Loucy (cell line): ENCODE data around the gene CTSC.
A peak's percentile ranks its signal among the peaks of the same experiment; 100 is the strongest.

ENCODE experiments used
- H2AFZ ChIP-seq: fragments of 200-600 bp; sonication (generic); 2 replicates; pipeline ENCODE4 v1.6.0; 2016; ENCODE audit warnings: antibody characterized with exemption, mild to moderate bottlenecking, low read length, moderate library complexity
- H3F3A ChIP-seq: fragments of 200-600 bp; 2 replicates; pipeline ENCODE4 v1.6.0; 2016; ENCODE audit warnings: antibody characterized with exemption, low read depth, mild to moderate bottlenecking
- H3K27me3 ChIP-seq: fragments of 200-600 bp; sonication (generic); 2 replicates; pipeline ENCODE4 v1.6.1; 2014; ENCODE audit warnings: low read length, mild to moderate bottlenecking; ENCODE audit not compliant: insufficient read depth, poor library complexity, severe bottlenecking
- H3K36me3 ChIP-seq: fragments of 200-600 bp; sonication (generic); 2 replicates; pipeline ENCODE4 v1.6.1; 2016; ENCODE audit warnings: low read length; ENCODE audit not compliant: insufficient read depth
- H3K4me1 ChIP-seq: fragments of 200-600 bp; sonication (generic); 2 replicates; pipeline ENCODE4 v1.5.1; 2014; ENCODE audit warnings: low read length, mild to moderate bottlenecking; ENCODE audit not compliant: insufficient read depth, poor library complexity, severe bottlenecking
- H3K4me2 ChIP-seq: fragments of 200-600 bp; sonication (generic); 2 replicates; pipeline ENCODE4 v1.6.0; 2014; ENCODE audit warnings: antibody characterized with exemption, low read length, low read depth, mild to moderate bottlenecking; ENCODE audit not compliant: poor library complexity, severe bottlenecking
- H3K4me3 ChIP-seq: fragments of 200-600 bp; sonication (generic); 2 replicates; pipeline ENCODE4 v1.5.1; 2014; ENCODE audit warnings: low read length, mild to moderate bottlenecking, mixed read lengths; ENCODE audit not compliant: poor library complexity, severe bottlenecking
- H3K79me2 ChIP-seq: fragments of 200-600 bp; sonication (generic); 2 replicates; pipeline ENCODE4 v1.6.1; 2014; ENCODE audit warnings: low read length; ENCODE audit not compliant: insufficient read depth
- H3K9ac ChIP-seq: fragments of 200-600 bp; sonication (generic); 2 replicates; pipeline ENCODE4 v1.6.0; 2014; ENCODE audit warnings: mild to moderate bottlenecking, low read depth, low read length, moderate library complexity; ENCODE audit not compliant: poor library complexity, severe bottlenecking
- H3K9me2 ChIP-seq: fragments of 200-600 bp; sonication (generic); replicated peaks from 2 replicates; pipeline ENCODE4 v1.6.1; 2016; ENCODE audit warnings: low read depth, low read length, mixed read lengths
- H3K9me3 ChIP-seq: fragments of 200-600 bp; sonication (generic); 2 replicates; pipeline ENCODE4 v1.6.1; 2014; ENCODE audit warnings: mild to moderate bottlenecking, antibody characterized with exemption, low read length, low read depth; ENCODE audit not compliant: insufficient read depth
- H4K20me1 ChIP-seq: fragments of 200-600 bp; sonication (generic); 2 replicates; pipeline ENCODE4 v1.6.0; 2014; ENCODE audit warnings: antibody characterized with exemption, low read length, mild to moderate bottlenecking; ENCODE audit not compliant: insufficient read depth, poor library complexity, severe bottlenecking
- EZH2phosphoT487 ChIP-seq: fragments of 200-600 bp; IDR thresholded peaks from 2 replicates; pipeline ENCODE4 v1.6.1; 2018; ENCODE audit warnings: antibody characterized with exemption, mild to moderate bottlenecking, moderate library complexity, borderline replicate concordance
- TF ChIP-seq, protein P1 (sequence below): fragments of 200-600 bp; sonication (generic); conservative IDR thresholded peaks from 2 replicates; pipeline ENCODE4 v1.5.1; 2014; ENCODE audit warnings: mild to moderate bottlenecking, antibody characterized with exemption, low read length

CTSC gene

DNA sequence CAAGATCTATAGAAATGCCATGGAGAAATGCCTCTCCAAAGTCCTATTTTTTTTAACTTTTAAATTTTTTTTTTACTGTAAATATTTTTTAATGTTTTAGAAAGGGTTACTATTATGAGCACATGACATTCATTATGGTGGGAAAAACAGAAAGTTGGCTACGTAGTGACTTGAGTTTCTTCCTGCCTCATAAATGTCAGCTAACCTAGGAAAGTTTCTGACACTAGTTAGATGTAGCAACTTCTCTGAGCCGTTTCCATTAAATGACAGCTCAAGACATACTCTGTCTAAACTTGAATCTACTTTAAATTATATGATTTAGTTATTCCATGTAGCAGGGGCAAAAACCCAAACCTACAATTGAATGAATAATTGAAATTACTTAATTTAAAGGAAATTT, 18.4 kb upstream of the CTSC start:
- Histone ChIP-seq H3K4me2 (no peak overlapping the region), H3K4me1 (peaks cover 43% of the 10 kb centered on the region), H3K4me3 (no peak overlapping the region), H3F3A (0 out of 2 replicates have a peak, but pooled peaks cover 4% of the 10 kb centered on the region), H3K79me2 (no peaks in the 10 kb centered on the region), H4K20me1 (no peaks in the 10 kb centered on the region), H3K9me3 (no peaks in the 10 kb centered on the region), H3K9me2 (no peaks in the 10 kb centered on the region), H2AFZ (no peak overlapping the region), H3K9ac (no peak overlapping the region), H3K36me3 (no peaks in the 10 kb centered on the region), H3K27me3 (no peaks in the 10 kb centered on the region)
- no peak for TF ChIP-seq EZH2phosphoT487
- TF ChIP-seq, protein P1, sequence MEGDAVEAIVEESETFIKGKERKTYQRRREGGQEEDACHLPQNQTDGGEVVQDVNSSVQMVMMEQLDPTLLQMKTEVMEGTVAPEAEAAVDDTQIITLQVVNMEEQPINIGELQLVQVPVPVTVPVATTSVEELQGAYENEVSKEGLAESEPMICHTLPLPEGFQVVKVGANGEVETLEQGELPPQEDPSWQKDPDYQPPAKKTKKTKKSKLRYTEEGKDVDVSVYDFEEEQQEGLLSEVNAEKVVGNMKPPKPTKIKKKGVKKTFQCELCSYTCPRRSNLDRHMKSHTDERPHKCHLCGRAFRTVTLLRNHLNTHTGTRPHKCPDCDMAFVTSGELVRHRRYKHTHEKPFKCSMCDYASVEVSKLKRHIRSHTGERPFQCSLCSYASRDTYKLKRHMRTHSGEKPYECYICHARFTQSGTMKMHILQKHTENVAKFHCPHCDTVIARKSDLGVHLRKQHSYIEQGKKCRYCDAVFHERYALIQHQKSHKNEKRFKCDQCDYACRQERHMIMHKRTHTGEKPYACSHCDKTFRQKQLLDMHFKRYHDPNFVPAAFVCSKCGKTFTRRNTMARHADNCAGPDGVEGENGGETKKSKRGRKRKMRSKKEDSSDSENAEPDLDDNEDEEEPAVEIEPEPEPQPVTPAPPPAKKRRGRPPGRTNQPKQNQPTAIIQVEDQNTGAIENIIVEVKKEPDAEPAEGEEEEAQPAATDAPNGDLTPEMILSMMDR: no peak

DNA sequence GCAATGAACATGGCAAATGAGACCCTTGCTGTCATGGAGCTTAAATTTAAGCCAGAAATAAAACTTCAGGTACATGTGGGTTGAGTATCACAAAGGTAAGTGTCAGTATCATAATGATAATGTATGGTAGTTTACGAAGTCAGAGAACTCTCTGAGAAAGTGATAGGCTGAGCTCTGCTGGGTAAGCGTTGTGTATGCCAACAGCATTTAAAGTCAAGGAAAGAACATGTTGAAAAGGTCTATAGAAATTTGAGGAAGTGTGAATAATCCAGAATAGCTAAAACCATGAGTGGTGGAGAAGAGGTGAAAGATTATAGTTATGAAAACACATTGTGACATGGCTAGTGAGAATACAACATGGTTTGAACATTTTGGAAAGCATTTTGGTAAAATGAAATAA, 17.4 kb upstream of the CTSC start:
- no peak overlapping the region for H3K4me3 ChIP-seq
- H3K27me3 ChIP-seq: no peaks in the 10 kb centered on the region
- no peaks in the 10 kb centered on the region for H3K36me3 ChIP-seq
- H2AFZ ChIP-seq: no peak overlapping the region
- H3K4me2 ChIP-seq: no peak overlapping the region
- no peaks in the 10 kb centered on the region for H3K9me3 ChIP-seq
- H3K9me2 ChIP-seq: no peaks in the 10 kb centered on the region
- H3F3A ChIP-seq: 0 out of 2 replicates have a peak, but pooled peaks cover 4% of the 10 kb centered on the region
- no peaks in the 10 kb centered on the region for H4K20me1 ChIP-seq
- TF ChIP-seq, protein P1: no peak
- no peak for TF ChIP-seq EZH2phosphoT487
- H3K79me2 ChIP-seq: no peaks in the 10 kb centered on the region
- no peak overlapping the region for H3K9ac ChIP-seq
- H3K4me1 ChIP-seq: peaks cover 35% of the 10 kb centered on the region

DNA sequence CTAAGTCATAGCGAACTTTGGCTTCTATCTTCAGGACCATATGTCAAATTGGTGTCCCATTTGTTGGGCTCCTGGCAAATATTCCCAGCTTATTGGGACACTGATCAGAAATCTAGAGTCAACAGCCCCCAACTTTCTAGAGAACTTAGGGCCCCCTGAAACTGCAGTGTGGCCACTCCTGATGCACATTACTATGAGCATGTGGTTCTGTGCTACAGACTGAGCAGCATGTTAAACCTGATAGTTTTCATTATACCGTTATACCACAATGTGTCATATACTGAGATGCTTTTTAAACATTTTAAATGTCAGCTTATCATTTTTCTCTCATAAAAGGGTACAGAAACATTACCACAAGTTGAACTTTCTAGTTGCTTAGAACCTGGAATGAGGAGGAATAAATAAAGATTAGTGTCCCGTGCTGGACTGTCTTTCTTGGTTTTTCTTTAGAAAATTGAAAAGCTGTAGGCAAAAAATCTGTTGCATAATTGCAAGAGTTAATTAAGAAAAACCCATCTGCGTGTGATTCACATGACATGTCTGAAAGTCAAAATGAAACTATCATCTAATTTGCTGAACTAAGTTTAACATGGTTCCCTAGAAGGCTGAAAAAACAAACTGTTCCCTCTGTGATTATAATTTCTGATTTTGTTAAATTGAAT, 16.4 kb upstream of the CTSC start:
- TF ChIP-seq, protein P1: no peak
- TF ChIP-seq EZH2phosphoT487: no peak
- Histone ChIP-seq H3K4me2 (peak overlapping the region; percentile 31), H3K79me2 (no peaks in the 10 kb centered on the region)

More for the DNA sequence above, 16.4 kb upstream of the CTSC start:
- Histone ChIP-seq H3K9me2 (no peaks in the 10 kb centered on the region), H3F3A (0 out of 2 replicates have a peak, but pooled peaks cover 4% of the 10 kb centered on the region), H3K36me3 (no peaks in the 10 kb centered on the region), H4K20me1 (no peaks in the 10 kb centered on the region), H3K9me3 (no peaks in the 10 kb centered on the region), H3K9ac (no peak overlapping the region), H3K4me1 (peaks cover 29% of the 10 kb centered on the region), H3K4me3 (no peak overlapping the region), H2AFZ (0 out of 2 replicates have a peak overlapping the region, but pooled peaks have one; percentile 1), H3K27me3 (no peaks in the 10 kb centered on the region)
